Neural progenitor cell (in vitro differentiated cells): Measurements from ENCODE around the gene GJB2.

ENCODE experiments used
- EZH2phosphoT487 ChIP-seq: fragments of 200-600 bp; sonication (generic); IDR thresholded peaks from 2 replicates; pipeline ENCODE4 v1.6.1; 2017; ENCODE audit warnings: antibody characterized with exemption
- TF ChIP-seq, protein P1 (sequence below): fragments of 200-600 bp; sonication (generic); IDR thresholded peaks from 2 replicates; pipeline ENCODE4 v1.5.1; 2017; ENCODE audit warnings: antibody characterized with exemption, mild to moderate bottlenecking

DNA sequence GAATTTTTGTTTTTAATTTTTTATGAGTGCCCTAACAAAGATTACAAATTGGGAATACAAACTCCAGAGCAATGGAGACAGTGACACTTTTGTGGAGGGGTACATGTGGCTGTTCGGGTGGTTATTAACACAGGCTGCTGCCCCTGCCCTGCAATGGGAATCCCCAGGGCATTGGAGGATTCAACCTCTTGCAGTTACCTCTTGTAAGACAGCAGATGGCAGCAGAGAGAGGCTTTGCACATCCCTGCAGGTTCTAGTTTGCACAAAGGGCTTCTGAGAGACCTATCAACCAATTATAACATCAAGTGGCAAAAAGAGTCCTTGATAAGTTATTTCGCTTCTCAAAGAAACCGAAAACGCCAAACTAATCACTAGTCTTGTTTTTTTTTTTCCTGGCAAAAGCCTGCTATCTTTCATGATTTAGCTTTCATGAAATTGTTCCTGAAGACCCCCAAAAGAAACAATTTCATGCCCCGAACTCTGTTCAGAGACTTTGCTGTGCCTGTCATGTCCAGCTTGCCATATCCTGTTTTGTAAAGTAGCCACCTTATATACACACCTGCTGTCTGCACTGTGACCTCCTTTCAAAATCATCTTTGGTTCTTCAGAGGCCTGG, 10.4 kb downstream of the GJB2 start:
- TF ChIP-seq, protein P1, sequence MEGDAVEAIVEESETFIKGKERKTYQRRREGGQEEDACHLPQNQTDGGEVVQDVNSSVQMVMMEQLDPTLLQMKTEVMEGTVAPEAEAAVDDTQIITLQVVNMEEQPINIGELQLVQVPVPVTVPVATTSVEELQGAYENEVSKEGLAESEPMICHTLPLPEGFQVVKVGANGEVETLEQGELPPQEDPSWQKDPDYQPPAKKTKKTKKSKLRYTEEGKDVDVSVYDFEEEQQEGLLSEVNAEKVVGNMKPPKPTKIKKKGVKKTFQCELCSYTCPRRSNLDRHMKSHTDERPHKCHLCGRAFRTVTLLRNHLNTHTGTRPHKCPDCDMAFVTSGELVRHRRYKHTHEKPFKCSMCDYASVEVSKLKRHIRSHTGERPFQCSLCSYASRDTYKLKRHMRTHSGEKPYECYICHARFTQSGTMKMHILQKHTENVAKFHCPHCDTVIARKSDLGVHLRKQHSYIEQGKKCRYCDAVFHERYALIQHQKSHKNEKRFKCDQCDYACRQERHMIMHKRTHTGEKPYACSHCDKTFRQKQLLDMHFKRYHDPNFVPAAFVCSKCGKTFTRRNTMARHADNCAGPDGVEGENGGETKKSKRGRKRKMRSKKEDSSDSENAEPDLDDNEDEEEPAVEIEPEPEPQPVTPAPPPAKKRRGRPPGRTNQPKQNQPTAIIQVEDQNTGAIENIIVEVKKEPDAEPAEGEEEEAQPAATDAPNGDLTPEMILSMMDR, result peak; percentile 78
- no peak for TF ChIP-seq EZH2phosphoT487
